Measurements from ENCODE around the gene TRPV3. TPM values are rescaled to one million over a fixed set of nuclear protein-coding genes. Genes with fewer than 3 reads are reported as not detected.

Gene TRPV3
- total and polyA plus RNA-seq, 9 of the 15 experiments (the other 6 are each of a cell fraction or from before 2014, with no cell fraction given), result 0.03 to 0.42 (median 0.11) TPM; not detected in 1

GRCh38 chr17:3592216-3592860 lies 34.7 kb upstream of the TRPV3 start (continued):
- no peak for TF ChIP-seq ZNF280B (CRISPR knock-in tag; IDR thresholded peaks at IDR 0.05)

- DNase-seq (ENCODE audit: extremely low read depth in 1 of 4, low spot score in 3 of 4), result no peak
- H2AFZ ChIP-seq (ENCODE audit: low read depth, low read length), result no peak overlapping the region
- ChIA-PET CTCF (ENCODE audit: low intra/inter-chr PET ratio) (no interaction called here), POLR2A (no interaction called here)
- TF ChIP-seq ZBTB1 (CRISPR knock-in tag; IDR thresholded peaks at IDR 0.05; ENCODE audit: borderline replicate concordance, low read depth) (no peak), WHSC1 (IDR thresholded peaks at IDR 0.05; ENCODE audit: low read length) (no peak)
- H3K4me3 ChIP-seq, result no peak overlapping the region
- H3K36me3 ChIP-seq (ENCODE audit: control insufficient read depth, insufficient read depth, low read length), result no peaks in the 10 kb centered on the region
- no peak overlapping the region for H3K9ac ChIP-seq (ENCODE audit: insufficient read depth in 1 of 2, low read depth in 2 of 2, low read length in 2 of 2)
- WGBS (ENCODE audit: insufficient coverage, low coverage, missing lambda C conversion rate), result 15% methylated on average over 9 of the region's 15 CpGs
- no peak for ATAC-seq
- H4K20me1 ChIP-seq (replicated peaks; ENCODE audit: control insufficient read depth, insufficient read depth, low read length), result peaks cover 3% of the 10 kb centered on the region
- no peaks in the 10 kb centered on the region for H3K9me1 ChIP-seq (ENCODE audit: control insufficient read depth, insufficient read depth, low read length)
- no TSS peak for BruUV-seq (replicated peaks)
- no peak overlapping the region for H3K27ac ChIP-seq (ENCODE audit: extremely low read depth, low read depth, low read length)
- peaks cover 0 to 4% of the 10 kb centered on the region in 2 experiments; a peak in 1 of 5 replicates for H3K4me1 ChIP-seq (replicated peaks in 1 of 2; ENCODE audit: control insufficient read depth in 2 of 2, insufficient read depth in 2 of 2, low read length in 2 of 2)
- no peaks in the 10 kb centered on the region for H3K9me3 ChIP-seq (replicated peaks; ENCODE audit: control insufficient read depth, insufficient read depth, low read depth, low read length)
- intact Hi-C loops (cut with micrococcal nuclease) (no loop called here), in situ Hi-C loops (cut with MboI) (no loop called here)
- FAIRE-seq, result no peak
- H3K27me3 ChIP-seq (ENCODE audit: control insufficient read depth in 2 of 2, insufficient read depth in 2 of 2, low read length in 2 of 2), result peaks cover 12 to 60% of the 10 kb centered on the region in 2 experiments; a peak in 3 of 5 replicates
- H3K4me2 ChIP-seq (ENCODE audit: insufficient read depth, low read length), result no peak overlapping the region
- no peaks in the 10 kb centered on the region for H3K79me2 ChIP-seq (ENCODE audit: control insufficient read depth, insufficient read depth, low read length)
Measured at GRCh38 chr17:3590768-3591167, 33.2 kb upstream of the TRPV3 start.
